ENCODE data around the gene CRTC1.

DNA sequence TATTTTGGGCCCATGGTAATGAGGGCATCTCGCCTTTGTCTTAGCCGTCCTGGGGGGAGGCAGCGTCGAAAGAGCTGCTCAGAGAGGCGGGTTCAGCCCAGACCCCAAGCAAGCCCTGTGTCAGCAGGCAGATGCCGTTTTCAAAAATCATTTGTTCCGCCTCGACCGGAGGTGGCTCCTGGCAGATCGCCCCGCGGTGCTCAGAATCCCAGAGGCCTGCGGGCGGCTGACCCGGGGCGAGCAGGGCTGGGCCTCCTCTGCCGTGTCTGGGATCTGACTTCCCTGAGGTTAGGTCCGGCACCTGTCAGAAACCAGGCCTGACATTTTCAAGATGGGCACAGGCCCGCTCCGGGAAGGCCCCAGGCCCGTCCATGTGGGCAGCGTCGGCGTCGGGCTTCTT, 36.1 kb downstream of the CRTC1 start:
- TF ChIP-seq CTCF (IDR thresholded peaks at IDR 0.05 in 4 of 5, conservative IDR thresholded peaks at IDR 0.05 in 1 of 5) (no peak), POLR2A (IDR thresholded peaks at IDR 0.05) (no peak)
